HCT116 (cell line): ENCODE data around the gene KLK5. TPM values are rescaled to one million over a fixed set of nuclear protein-coding genes. Genes with fewer than 3 reads are reported as not detected.
A peak's percentile ranks its signal among the peaks of the same experiment; 100 is the strongest.

Source experiments
- ATAC-seq: fragments of 200-7000 bp; cut with Tn5 transposase; 2 replicates; pipeline ENCODE4 v1.9.1; 2020; ENCODE audit warnings: mild to moderate bottlenecking, moderate library complexity
- BruUV-seq: library from RNA; stranded (reverse); fragments of 400-500 nt; replicated peaks from 2 replicates; lab custom pipeline; 2021; lab: Mats Ljungman, UMichigan
- CTCF ChIA-PET: fragments of 300-600 bp; sonication (Branson Sonifier 250); formaldehyde crosslinking; loops from one replicate; lab custom pipeline; 2021; ENCODE audit warnings: antibody characterized with exemption; lab: Charles Lee
- POLR2A ChIA-PET: fragments of 300-600, 350-600 bp; sonication (Branson Sonifier 250); formaldehyde crosslinking; loops from one replicate; lab custom pipeline; 2021; ENCODE audit warnings: antibody characterized with exemption; lab: Charles Lee
- RAD21 ChIA-PET, 2 experiments: fragments of 300-600 bp; sonication (Branson Sonifier 250); formaldehyde crosslinking; loops; one replicate each; lab custom pipeline; 2023; ENCODE audit warnings: low total read pairs in 2 of 2; ENCODE audit not compliant: uncharacterized antibody in 2 of 2, unreplicated experiment in 2 of 2, low non-redundant PET in 1 of 2; lab: Charles Lee
- DNase-seq: peaks from one replicate; pipeline ENCODE4 v3.0.0-alpha.2; 2010; ENCODE audit warnings: low read depth, low spot score
- H2AFZ ChIP-seq: fragments of 200-600 bp; shearing (Covaris generic), sonication (generic); 2 replicates; pipeline ENCODE4 v1.6.1; 2017; ENCODE audit warnings: low read depth, mixed run types, mixed read lengths, antibody characterized with exemption, low read length; ENCODE audit not compliant: poor library complexity, severe bottlenecking
- H3K27ac ChIP-seq: 2 replicates; pipeline ENCODE4 v1.5.1; 2012; ENCODE audit warnings: low read depth, low read length
- H3K27me3 ChIP-seq: fragments of 200-600 bp; sonication (generic); 2 replicates; pipeline ENCODE4 v1.6.1; 2016; ENCODE audit warnings: mixed run types, low read length, mixed read lengths; ENCODE audit not compliant: insufficient read depth
- H3K36me3 ChIP-seq, 2 experiments: fragments of 200-500 bp in 1 of 2; fragments of 200-600 bp in 1 of 2; sonication (Bioruptor generic) in 1 of 2; sonication (generic) in 1 of 2; 2 replicates each; pipeline versions ENCODE4 v1.5.1 to v1.6.1; 2014 to 2016; ENCODE audit warnings: low read length in 2 of 2, inconsistent platforms in 1 of 2, mixed read lengths in 1 of 2, mixed run types in 1 of 2; ENCODE audit not compliant: insufficient read depth in 2 of 2, control insufficient read depth in 1 of 2
- H3K4me1 ChIP-seq, 2 experiments: fragments of 200-600 bp in 1 of 2; sonication (generic) in 1 of 2; 2 replicates each; pipeline versions ENCODE4 v1.5.1 to v1.6.1; 2012 to 2017; ENCODE audit warnings: low read length in 2 of 2, inconsistent platforms in 1 of 2, mild to moderate bottlenecking in 1 of 2, mixed read lengths in 1 of 2, mixed run types in 1 of 2, moderate library complexity in 1 of 2; ENCODE audit not compliant: insufficient read depth in 2 of 2, control insufficient read depth in 1 of 2
- H3K4me2 ChIP-seq: fragments of 200-600 bp; sonication (generic); 2 replicates; pipeline ENCODE4 v1.6.1; 2017; ENCODE audit warnings: mixed run types, low read length, mixed read lengths
- H3K4me3 ChIP-seq, 2 experiments: fragments of 200-600 bp in 1 of 2; sonication (generic) in 1 of 2; replicated peaks in 1 of 2; 2 replicates each; pipeline ENCODE4 v1.5.1; 2011 to 2016; ENCODE audit warnings: low read length in 2 of 2, control low read depth in 1 of 2, low read depth in 1 of 2, mild to moderate bottlenecking in 1 of 2, mixed read lengths in 1 of 2, mixed run types in 1 of 2
- H3K79me2 ChIP-seq: fragments of 200-600 bp; sonication (generic); 2 replicates; pipeline ENCODE4 v1.6.1; 2017; ENCODE audit warnings: mild to moderate bottlenecking, mixed run types, low read length, moderate library complexity, mixed read lengths; ENCODE audit not compliant: insufficient read depth
- H3K9ac ChIP-seq: fragments of 200-600 bp; sonication (generic); 2 replicates; pipeline ENCODE4 v1.6.1; 2016; ENCODE audit warnings: low read length, mixed read lengths
- H3K9me2 ChIP-seq: fragments of 200-600 bp; sonication (generic), shearing (Covaris generic); 2 replicates; pipeline ENCODE4 v1.6.1; 2017; ENCODE audit warnings: mixed run types, mild to moderate bottlenecking, moderate library complexity; ENCODE audit not compliant: insufficient read depth
- H3K9me3 ChIP-seq, 2 experiments: fragments of 200-500 bp in 1 of 2; fragments of 200-600 bp in 1 of 2; sonication (Bioruptor generic) in 1 of 2; sonication (generic) in 1 of 2; 2 replicates each; pipeline ENCODE4 v1.6.1; 2014 to 2017; ENCODE audit warnings: low read length in 2 of 2, mixed read lengths in 2 of 2, inconsistent platforms in 1 of 2, low read depth in 1 of 2, mild to moderate bottlenecking in 1 of 2, mixed run types in 1 of 2, moderate library complexity in 1 of 2; ENCODE audit not compliant: control insufficient read depth in 1 of 2, insufficient read depth in 1 of 2
- H4K20me1 ChIP-seq: fragments of 200-600 bp; sonication (generic), shearing (Covaris generic); 2 replicates; pipeline ENCODE4 v1.6.1; 2017; ENCODE audit warnings: mixed run types, mild to moderate bottlenecking, moderate library complexity; ENCODE audit not compliant: insufficient read depth
- CBX3 ChIP-seq: IDR thresholded peaks from 2 replicates; pipeline ENCODE4 v1.6.1; 2012; ENCODE audit warnings: low read depth
- FOSL1 ChIP-seq: IDR thresholded peaks from 2 replicates; pipeline ENCODE4 v1.6.1; 2012; ENCODE audit warnings: low read depth
- REST ChIP-seq: IDR thresholded peaks from 2 replicates; pipeline ENCODE4 v1.6.1; 2012; ENCODE audit warnings: low read depth
- SP1 ChIP-seq: IDR thresholded peaks from 2 replicates; pipeline ENCODE4 v1.6.1; 2012; ENCODE audit warnings: low read depth
- SRF ChIP-seq: IDR thresholded peaks from 2 replicates; pipeline ENCODE4 v1.6.1; 2012; ENCODE audit warnings: low read depth
- YY1 ChIP-seq: IDR thresholded peaks from 2 replicates; pipeline ENCODE4 v1.6.1; 2011; ENCODE audit warnings: low read length, low read depth, moderate library complexity, mild to moderate bottlenecking; ENCODE audit not compliant: insufficient replicate concordance; ENCODE audit errors: extremely low read depth
- intact Hi-C: fragments of 100-400 bp; cut with micrococcal nuclease; formaldehyde crosslinking; loops from 2 replicates; pipeline ENCODE4 v1.10.0; 2022
- total RNA-seq: library from RNA; stranded (reverse); gene quantifications from one replicate; pipeline ENCODE4 v1.2.1, GENCODE V29; 2021; ENCODE audit not compliant: unreplicated experiment

KLK5 gene
- total RNA-seq, 1 experiment from 2014 or later, result 1.2 TPM

GRCh38 chr19:50994129-50994528, 41.3 kb upstream of the KLK5 start:
- Histone ChIP-seq H3K4me3 (no peak overlapping the region), H3K9me2 (no peaks in the 10 kb centered on the region), H3K9ac (no peak overlapping the region), H3K4me1 (peaks cover 16 to 35% of the 10 kb centered on the region in 2 experiments), H4K20me1 (no peaks in the 10 kb centered on the region), H3K79me2 (no peaks in the 10 kb centered on the region), H3K4me2 (no peak overlapping the region; the same call in 1 of the 2 replicates), H3K27ac (no peak overlapping the region), H2AFZ (no peak overlapping the region), H3K27me3 (no peaks in the 10 kb centered on the region), H3K9me3 (no peaks in the 10 kb centered on the region), H3K36me3 (peaks cover 0 to 6% of the 10 kb centered on the region in 2 experiments; a peak in 1 of 4 replicates)
- DNase-seq (no peak), ATAC-seq (peak; percentile 59)
- CTCF ChIA-PET, result no interaction called here
- no TSS peak for BruUV-seq
- intact Hi-C loops, result no loop called here
- POLR2A ChIA-PET, result interaction anchor here (0.6 to 4.2 kb wide), 3 partner anchors 8 to 72 kb away, joined by 3 to 19 read pairs (median 4); partner anchors contain the start of gene KLK8
- RAD21 ChIA-PET, result no interaction called here
- TF ChIP-seq REST (no peak), SRF (no peak), SP1 (peak; percentile 49; the same call in 1 of the 2 replicates), CBX3 (peak; percentile 14; the same call in 1 of the 2 replicates), FOSL1 (no peak), YY1 (peak; percentile 69)
